Colonic mucosa (tissue), 4 donors: Measurements from ENCODE around the gene TAC3. TPM values are rescaled to one million over a fixed set of nuclear protein-coding genes. Genes with fewer than 3 reads are reported as not detected.

Source experiments
- DNase-seq: peaks from one replicate; pipeline ENCODE4 v3.0.0-alpha.2; 2020
- H3K27ac ChIP-seq: fragments of 200-600 bp; one replicate; pipeline ENCODE4 v1.8.0; 2021
- H3K27me3 ChIP-seq: fragments of 200-600 bp; one replicate; pipeline ENCODE4 v1.8.0; 2021
- H3K36me3 ChIP-seq: fragments of 200-600 bp; one replicate; pipeline ENCODE4 v1.8.0; 2021
- H3K4me1 ChIP-seq: fragments of 200-600 bp; one replicate; pipeline ENCODE4 v1.8.0; 2021; ENCODE audit warnings: mild to moderate bottlenecking
- H3K4me3 ChIP-seq: fragments of 200-600 bp; one replicate; pipeline ENCODE4 v1.8.0; 2021
- H3K9ac ChIP-seq, 2 donors: one replicate each; pipeline ENCODE4 v1.7.0; 2013; ENCODE audit warnings: control low read depth in 2 of 2, low read depth in 2 of 2, low read length in 2 of 2
- H3K9me3 ChIP-seq: fragments of 200-600 bp; one replicate; pipeline ENCODE4 v1.8.0; 2021
- CTCF ChIP-seq: fragments of 200-600 bp; IDR thresholded peaks from one replicate; pipeline ENCODE4 v1.8.0; 2022; ENCODE audit warnings: antibody characterized with exemption, mild to moderate bottlenecking
- intact Hi-C: fragments of 100-400 bp; cut with DNase I; formaldehyde crosslinking; loops from one replicate; pipeline ENCODE4 v1.14.1; 2022
- total RNA-seq, 2 donors: library from RNA; stranded (reverse); fragmentation: NEBNext Ultra II Directional in 1 of 2; extraction: Animal tissue kit (Norgen Biotek cat#: 25700) in 1 of 2; gene quantifications; one replicate each; pipeline ENCODE4 v1.2.1, GENCODE V29; 2021
- donor health status: healthy.
- donor health status: DM: no; HTN: no; CAD: no.
- donor health status: DM: no; HTN: no; CAD: no.

Gene TAC3
- total RNA-seq, 2 donors from 2014 or later: 1.9 TPM

DNA sequence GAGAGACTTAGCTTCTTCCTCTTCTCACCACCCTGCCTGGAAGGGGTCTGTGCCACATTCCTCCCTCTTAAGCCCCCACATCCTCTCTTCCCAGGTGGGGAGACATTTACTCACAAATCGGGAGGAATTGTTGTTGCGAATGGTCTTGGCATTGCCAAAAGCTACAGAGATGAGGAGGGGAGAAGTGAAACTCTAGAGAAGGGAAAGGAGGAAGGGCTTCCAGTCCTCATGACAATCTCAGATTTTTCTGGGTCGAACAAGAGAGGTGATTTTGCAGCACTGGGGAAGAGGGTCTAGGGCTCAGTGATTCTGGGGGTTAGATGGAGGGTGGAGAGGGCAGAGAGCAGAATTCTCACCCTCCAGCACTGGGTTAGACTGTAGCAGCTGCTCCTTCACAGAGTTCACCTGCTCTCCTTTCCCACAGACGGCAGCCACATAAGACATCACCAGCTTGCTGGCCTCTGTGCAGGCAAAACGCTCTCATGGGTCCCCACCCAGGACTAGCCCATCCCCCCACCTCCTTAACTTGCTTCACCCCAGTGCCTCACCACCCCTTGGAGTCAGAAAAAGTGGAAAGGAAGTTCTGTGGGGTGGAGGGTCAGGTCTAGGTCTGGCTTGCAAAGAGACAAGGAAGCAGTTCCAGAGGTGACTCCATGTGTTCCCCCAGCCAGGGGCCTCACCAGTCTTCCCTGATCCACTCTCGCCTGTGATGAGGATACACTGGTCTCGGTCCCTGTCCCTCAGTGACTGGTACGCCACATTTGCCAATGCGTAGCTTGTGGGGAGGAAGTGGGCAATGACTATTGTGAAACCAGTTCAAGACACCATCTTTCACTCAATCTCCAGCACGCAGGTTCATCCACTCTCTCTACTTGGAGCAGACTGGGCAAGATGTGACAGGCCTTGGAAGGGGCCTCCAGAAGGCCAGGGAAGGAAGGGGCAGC lies 30.9 kb upstream of the TAC3 start:
- TF ChIP-seq CTCF: no peak
- Histone ChIP-seq H3K36me3 (no peaks in the 10 kb centered on the region), H3K9ac (peak overlapping the region in 1 of 2 donors; percentile 81), H3K27me3 (no peaks in the 10 kb centered on the region), H3K9me3 (no peaks in the 10 kb centered on the region), H3K4me1 (peaks cover 3% of the 10 kb centered on the region), H3K27ac (no peak overlapping the region), H3K4me3 (no peak overlapping the region)
- no peak for DNase-seq
- intact Hi-C loops: no loop called here

DNA sequence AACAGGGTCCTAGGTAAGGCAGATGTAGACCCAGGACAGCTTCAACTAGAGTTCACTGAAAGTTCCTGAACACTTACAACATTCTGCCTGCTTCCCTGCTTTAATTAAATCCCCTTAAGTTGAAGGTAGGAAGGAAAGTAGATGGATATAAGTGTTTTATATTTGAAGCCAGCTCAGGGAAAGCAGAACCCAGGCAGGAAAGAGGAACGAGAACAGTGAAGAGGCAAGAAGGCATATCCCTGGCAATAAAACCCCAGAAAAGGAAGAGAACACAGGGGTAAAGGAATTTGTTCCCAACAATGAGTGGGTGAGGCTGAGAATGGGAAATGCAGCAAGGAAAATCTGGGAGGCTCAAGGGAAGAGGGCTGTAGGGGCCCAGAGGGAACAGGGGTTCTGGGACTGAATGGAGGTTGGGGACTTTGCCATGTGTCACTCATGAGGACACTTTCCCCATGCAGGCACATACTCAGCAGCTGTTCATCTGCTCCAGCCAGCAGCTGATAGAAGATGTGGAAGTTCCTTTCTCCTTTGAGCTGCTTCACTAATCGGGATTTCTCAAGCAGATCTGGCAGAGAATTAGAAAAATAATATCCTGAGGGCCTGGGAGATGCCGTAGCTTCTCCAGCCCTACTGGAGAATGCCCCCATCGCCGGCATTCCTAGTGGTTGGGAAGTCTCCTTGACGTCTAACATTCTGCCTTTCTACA lies 29.9 kb upstream of the TAC3 start:
- H3K4me3 ChIP-seq: no peak overlapping the region
- intact Hi-C loops: no loop called here
- no peaks in the 10 kb centered on the region for H3K27me3 ChIP-seq
- no peak overlapping the region for H3K27ac ChIP-seq
- peaks cover 3% of the 10 kb centered on the region for H3K4me1 ChIP-seq
- DNase-seq: no peak
- H3K36me3 ChIP-seq: no peaks in the 10 kb centered on the region
- H3K9ac ChIP-seq: no peak overlapping the region
- TF ChIP-seq CTCF: no peak
- no peaks in the 10 kb centered on the region for H3K9me3 ChIP-seq

GRCh38 chr12:57044889-57045288 lies 28.6 kb upstream of the TAC3 start:
- no peak for TF ChIP-seq CTCF

GRCh38 chr12:57044468-57044867 lies 28.1 kb upstream of the TAC3 start:
- Histone ChIP-seq H3K9ac (no peak overlapping the region), H3K27ac (no peak overlapping the region), H3K36me3 (no peaks in the 10 kb centered on the region), H3K4me1 (peaks cover 3% of the 10 kb centered on the region), H3K4me3 (no peak overlapping the region), H3K27me3 (no peaks in the 10 kb centered on the region), H3K9me3 (no peaks in the 10 kb centered on the region)
- TF ChIP-seq CTCF: no peak
- intact Hi-C loops: no loop called here
- no peak for DNase-seq

More at GRCh38 chr12:57044889-57045288, 28.6 kb upstream of the TAC3 start:
- no peak overlapping the region for H3K9ac ChIP-seq
- no peaks in the 10 kb centered on the region for H3K9me3 ChIP-seq
- H3K4me3 ChIP-seq: no peak overlapping the region
- H3K27ac ChIP-seq: no peak overlapping the region
- intact Hi-C loops: no loop called here
- no peaks in the 10 kb centered on the region for H3K36me3 ChIP-seq
- peaks cover 3% of the 10 kb centered on the region for H3K4me1 ChIP-seq
- DNase-seq: no peak
- H3K27me3 ChIP-seq: no peaks in the 10 kb centered on the region

DNA sequence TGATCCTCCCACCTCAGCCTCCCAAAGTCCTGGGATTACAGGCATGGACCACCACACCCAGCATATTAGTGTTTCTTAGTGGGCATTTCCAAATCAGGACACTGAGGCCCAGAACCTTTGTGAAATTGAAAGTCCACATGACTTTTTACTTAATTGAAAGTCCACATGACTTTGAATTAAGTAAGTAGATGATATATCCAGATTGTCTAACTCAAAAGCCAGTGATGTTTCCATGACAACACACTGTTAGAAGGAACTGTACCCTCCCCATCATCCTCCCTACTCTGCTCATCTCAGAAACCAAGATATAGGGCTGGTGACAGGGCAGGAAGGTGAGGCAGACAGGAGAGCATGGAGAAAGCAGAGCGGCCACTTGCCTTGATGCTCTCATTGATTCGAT lies 26.4 kb upstream of the TAC3 start:
- Histone ChIP-seq H3K9me3 (no peaks in the 10 kb centered on the region), H3K27ac (no peak overlapping the region), H3K9ac (no peak overlapping the region), H3K4me3 (no peak overlapping the region), H3K36me3 (no peaks in the 10 kb centered on the region), H3K4me1 (peaks cover 1% of the 10 kb centered on the region), H3K27me3 (no peaks in the 10 kb centered on the region)
- DNase-seq: no peak
- no peak for TF ChIP-seq CTCF
- intact Hi-C loops: no loop called here
